GM12892 (cell line): ENCODE results near the gene C17orf113.

Experiments
- POLR2A ChIP-seq: IDR thresholded peaks from 2 replicates; pipeline ENCODE4 v1.6.1; 2011; ENCODE audit warnings: low read depth, low read length, control low read depth
- POLR2AphosphoS5 ChIP-seq: IDR thresholded peaks from 2 replicates; pipeline ENCODE4 v1.6.1; 2011; ENCODE audit warnings: low read depth, low read length, control low read depth
- TAF1 ChIP-seq: IDR thresholded peaks from 2 replicates; pipeline ENCODE4 v1.6.1; 2011; ENCODE audit warnings: low read depth, mild to moderate bottlenecking, control low read depth, low read length, borderline replicate concordance

- TF ChIP-seq TAF1 (no peak), POLR2A (no peak), POLR2AphosphoS5 (no peak)
These were observed 5.1 kb upstream of the C17orf113 start for GRCh38 chr17:42055496-42055895.
